Activated naive CD4-positive, alpha-beta T cell treated with anti-CD3 and anti-CD28 coated beads, Interleukin-2, amount 50 U/mL, for 24 hours (primary cell): Measurements from ENCODE around the gene SEZ6L2.
"Not testable (repeated sequence)": the region's sequence is repeated elsewhere in the genome, so short reads cannot be mapped to it uniquely, and the experiment has no call there.

Experiments used
- H3K27ac Mint-ChIP-seq: one replicate; pipeline ENCODE4 v1.8.0; 2021; ENCODE audit warnings: mild to moderate bottlenecking, mixed read lengths
- H3K27me3 Mint-ChIP-seq: one replicate; pipeline ENCODE4 v1.8.0; 2021; ENCODE audit warnings: mixed read lengths
- H3K36me3 Mint-ChIP-seq: one replicate; pipeline ENCODE4 v1.8.0; 2021; ENCODE audit warnings: mixed read lengths
- H3K4me1 Mint-ChIP-seq: one replicate; pipeline ENCODE4 v1.8.0; 2021; ENCODE audit warnings: mixed read lengths
- H3K4me3 Mint-ChIP-seq: one replicate; pipeline ENCODE4 v1.8.0; 2021; ENCODE audit warnings: mild to moderate bottlenecking, mixed read lengths
- H3K9me3 Mint-ChIP-seq: one replicate; pipeline ENCODE4 v1.8.0; 2021; ENCODE audit warnings: mixed read lengths

The SEZ6L2 gene

GRCh38 chr16:29836623-29837022 is 62.7 kb downstream of the SEZ6L2 start:
- H3K4me1 Mint-ChIP-seq = peaks cover 4% of the 10 kb centered on the region
- no peak overlapping the region for H3K4me3 Mint-ChIP-seq
- no peak overlapping the region for H3K27ac Mint-ChIP-seq
- H3K27me3 Mint-ChIP-seq = no peaks in the 10 kb centered on the region
- no peaks in the 10 kb centered on the region for H3K9me3 Mint-ChIP-seq
- H3K36me3 Mint-ChIP-seq = peaks cover 9% of the 10 kb centered on the region

DNA sequence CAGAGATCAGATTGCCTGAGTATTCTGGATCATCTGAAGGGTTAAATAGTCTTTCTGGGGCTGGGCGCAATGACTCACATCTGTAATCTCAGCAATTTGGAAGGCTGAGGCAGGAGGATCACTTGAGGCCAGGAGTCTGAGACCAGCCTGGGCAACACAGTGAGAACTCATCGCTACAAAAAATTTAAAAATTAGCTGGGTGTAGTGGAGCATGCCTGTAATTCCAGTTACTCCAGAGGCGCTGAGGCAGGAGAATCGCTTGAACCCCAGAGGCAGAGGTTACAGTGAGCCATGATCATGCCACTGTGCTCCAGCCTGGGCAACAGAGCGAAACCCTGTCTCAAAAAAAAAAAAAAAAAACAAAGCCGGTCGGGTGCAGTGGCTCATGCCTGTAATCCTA is 63.4 kb downstream of the SEZ6L2 start:
- H3K27me3 Mint-ChIP-seq = no peaks in the 10 kb centered on the region
- no peak overlapping the region for H3K27ac Mint-ChIP-seq
- peaks cover 9% of the 10 kb centered on the region for H3K36me3 Mint-ChIP-seq

GRCh38 chr16:29834079-29834478 is 65.3 kb downstream of the SEZ6L2 start:
- Mint-ChIP-seq H3K4me1 (peaks cover 24% of the 10 kb centered on the region), H3K36me3 (peaks cover 9% of the 10 kb centered on the region), H3K27ac (peak overlapping the region; percentile 43), H3K9me3 (no peaks in the 10 kb centered on the region), H3K4me3 (no peak overlapping the region), H3K27me3 (no peaks in the 10 kb centered on the region)

More for the DNA sequence above, 63.4 kb downstream of the SEZ6L2 start:
- Mint-ChIP-seq H3K4me1 (peaks cover 10% of the 10 kb centered on the region), H3K4me3 (no peak overlapping the region), H3K9me3 (no peaks in the 10 kb centered on the region)

DNA sequence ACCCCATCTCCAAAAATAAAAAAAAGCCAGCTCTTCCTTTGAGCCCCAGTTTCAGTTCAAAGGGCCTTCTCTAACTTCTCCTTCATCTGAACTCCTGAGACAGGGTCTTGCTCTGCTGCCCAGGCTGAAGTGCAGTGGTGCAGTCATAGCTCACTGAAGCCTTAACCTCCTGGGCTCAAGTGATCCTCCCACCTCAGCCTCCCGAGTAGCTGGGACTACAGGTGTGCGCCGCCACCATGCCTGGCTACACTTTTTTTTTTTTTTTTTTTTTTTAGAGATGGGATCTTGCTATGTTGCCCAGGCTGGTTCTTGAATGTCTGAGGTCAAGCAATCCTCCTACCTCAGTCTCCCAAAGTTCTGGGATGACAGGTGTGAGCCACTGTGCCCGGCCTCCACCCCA is 66.1 kb downstream of the SEZ6L2 start:
- not testable (repeated sequence) for H3K27me3 Mint-ChIP-seq, H3K36me3 Mint-ChIP-seq, H3K4me3 Mint-ChIP-seq, H3K9me3 Mint-ChIP-seq, H3K27ac Mint-ChIP-seq
- peaks cover 24% of the 10 kb centered on the region for H3K4me1 Mint-ChIP-seq

DNA sequence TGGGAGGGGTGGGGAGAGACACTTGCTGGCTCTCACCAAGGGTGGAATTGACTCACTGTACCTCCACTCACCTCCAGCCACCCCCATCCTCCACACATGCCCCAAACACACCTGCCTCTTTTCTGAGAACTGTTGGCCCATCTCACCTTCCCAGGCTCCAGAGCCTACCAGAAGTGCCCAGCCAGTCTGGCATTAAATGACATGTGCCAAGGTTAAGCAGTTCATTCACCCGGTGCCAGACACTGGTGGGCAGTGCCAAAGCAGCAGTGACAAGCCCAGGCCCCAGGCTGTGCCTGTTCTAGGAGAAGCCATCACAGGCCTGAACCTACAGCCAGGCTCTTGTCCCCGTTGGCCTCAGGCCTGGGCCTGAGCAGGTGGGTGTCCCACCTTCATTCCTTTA is 67.9 kb downstream of the SEZ6L2 start:
- Mint-ChIP-seq H3K36me3 (peaks cover 9% of the 10 kb centered on the region), H3K9me3 (no peaks in the 10 kb centered on the region), H3K27ac (peak overlapping the region; percentile 83), H3K27me3 (no peaks in the 10 kb centered on the region), H3K4me1 (peaks cover 36% of the 10 kb centered on the region), H3K4me3 (no peak overlapping the region)

- peaks cover 7% of the 10 kb centered on the region for H3K36me3 Mint-ChIP-seq
- no peaks in the 10 kb centered on the region for H3K27me3 Mint-ChIP-seq
- no peak overlapping the region for H3K4me3 Mint-ChIP-seq
- H3K9me3 Mint-ChIP-seq = no peaks in the 10 kb centered on the region
- H3K4me1 Mint-ChIP-seq = peaks cover 43% of the 10 kb centered on the region
- no peak overlapping the region for H3K27ac Mint-ChIP-seq
These were observed 68.6 kb downstream of the SEZ6L2 start for GRCh38 chr16:29830774-29831173.

GRCh38 chr16:29826342-29826695 is 73.0 kb downstream of the SEZ6L2 start:
- Mint-ChIP-seq H3K4me1 (peaks cover 71% of the 10 kb centered on the region), H3K4me3 (peak overlapping the region; percentile 89)

GRCh38 chr16:29825145-29826044 is 74.0 kb downstream of the SEZ6L2 start:
- Mint-ChIP-seq H3K4me3 (peak overlapping the region; percentile 61), H3K4me1 (peaks cover 70% of the 10 kb centered on the region)

More at GRCh38 chr16:29826342-29826695, 73.0 kb downstream of the SEZ6L2 start:
- H3K36me3 Mint-ChIP-seq = peaks cover 2% of the 10 kb centered on the region
- H3K27ac Mint-ChIP-seq = peak overlapping the region; percentile 35
- H3K27me3 Mint-ChIP-seq = no peaks in the 10 kb centered on the region
- H3K9me3 Mint-ChIP-seq = no peaks in the 10 kb centered on the region

GRCh38 chr16:29824589-29825144 is 74.7 kb downstream of the SEZ6L2 start:
- Mint-ChIP-seq H3K4me1 (peaks cover 68% of the 10 kb centered on the region), H3K4me3 (peak overlapping the region; percentile 61)

More at GRCh38 chr16:29825145-29826044, 74.0 kb downstream of the SEZ6L2 start:
- Mint-ChIP-seq H3K27me3 (no peaks in the 10 kb centered on the region), H3K9me3 (no peaks in the 10 kb centered on the region), H3K36me3 (peaks cover 2% of the 10 kb centered on the region), H3K27ac (peak overlapping the region; percentile 83)

DNA sequence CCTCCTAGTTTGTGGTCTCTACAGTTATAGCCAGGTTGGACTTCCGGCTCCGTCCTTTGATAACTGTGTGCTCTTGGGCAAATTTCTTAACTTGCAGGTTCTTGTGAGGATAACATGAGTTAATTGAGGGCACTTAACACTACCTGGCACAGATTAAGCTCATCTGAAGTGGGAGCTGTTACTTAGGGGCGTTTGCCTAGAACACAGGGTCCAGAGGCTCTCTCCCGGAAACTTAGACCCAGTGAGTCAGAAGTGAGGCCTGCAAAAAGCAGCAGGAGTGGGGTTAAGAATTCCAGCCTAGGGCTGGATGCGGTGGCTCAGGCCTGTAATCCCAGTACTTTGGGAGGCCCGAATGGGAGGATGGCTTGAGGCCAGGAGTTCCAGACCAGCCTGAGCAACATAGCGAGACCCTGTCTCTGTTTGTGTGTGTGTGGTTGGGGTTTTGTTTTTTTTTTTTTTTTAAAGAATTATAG is 77.7 kb downstream of the SEZ6L2 start:
- Mint-ChIP-seq H3K4me3 (peak overlapping the region; percentile 96), H3K27ac (peak overlapping the region; percentile 99), H3K4me1 (peaks cover 79% of the 10 kb centered on the region), H3K27me3 (no peaks in the 10 kb centered on the region), H3K36me3 (peaks cover 13% of the 10 kb centered on the region), H3K9me3 (no peaks in the 10 kb centered on the region)

More at GRCh38 chr16:29824589-29825144, 74.7 kb downstream of the SEZ6L2 start:
- Mint-ChIP-seq H3K9me3 (no peaks in the 10 kb centered on the region), H3K27me3 (no peaks in the 10 kb centered on the region), H3K36me3 (peaks cover 2% of the 10 kb centered on the region), H3K27ac (peak overlapping the region; percentile 83)
